ENCODE data around the gene KIF17. TPM values are rescaled to one million over a fixed set of nuclear protein-coding genes. Genes with fewer than 3 reads are reported as not detected.

KIF17 gene
- total and polyA plus RNA-seq, 2 of the 8 experiments (the other 6 are each of a cell fraction or from before 2014, with no cell fraction given): 6.9 to 10.4 TPM

DNA sequence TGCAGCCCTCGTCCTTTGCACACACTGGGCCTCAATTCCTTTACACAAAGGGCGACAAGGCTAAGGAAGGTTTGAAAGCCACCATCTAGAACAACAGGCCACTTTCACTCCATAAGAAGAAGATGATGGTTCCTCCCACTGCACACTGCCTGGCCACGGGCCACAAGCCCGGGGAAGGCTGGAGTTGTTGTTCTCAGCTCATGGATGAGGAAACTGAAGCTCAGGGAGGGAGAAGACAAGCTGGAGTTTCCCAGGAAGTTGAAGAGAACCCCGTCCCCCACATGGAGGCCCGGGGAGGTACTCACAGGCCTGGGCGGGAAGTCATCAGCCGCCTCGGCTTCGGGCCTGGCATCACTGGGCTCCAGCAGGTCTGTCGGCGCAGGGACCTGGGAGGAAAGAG is 32.1 kb downstream of the KIF17 start:
- no peak overlapping the region for H2AK5ac ChIP-seq (ENCODE audit: low read depth, low read length)
- ChIA-PET CTCF (ENCODE audit: partially characterized antibody) (no interaction called here), POLR2A (ENCODE audit: partially characterized antibody) (interaction anchor here (2.2 kb wide), 1 partner anchor 12 kb away, joined by 9 read pairs; no protein-coding TSS in a partner anchor)
- H3K14ac ChIP-seq (ENCODE audit: insufficient read length): no peak overlapping the region
- 89% methylated on average over 6 of the region's 12 CpGs; no CpG with 5 or more reads in 1 of the 2 experiments for WGBS, 2 experiments (ENCODE audit: extremely low coverage in 1 of 2, insufficient coverage in 1 of 2, insufficient read length in 1 of 2, insufficient replicate concordance in 2 of 2, low coverage in 1 of 2, low lambda C conversion rate in 2 of 2, missing lambda C conversion rate in 1 of 2)
- no peak overlapping the region for H2BK12ac ChIP-seq (ENCODE audit: low read depth, low read length)
- no peak overlapping the region for H2BK5ac ChIP-seq (ENCODE audit: low read depth, low read length)
- no peaks in the 10 kb centered on the region for H3K23me2 ChIP-seq (ENCODE audit: low read depth, low read length)
- H3K9me3 ChIP-seq (ENCODE audit: insufficient read depth in 2 of 2, low read depth in 1 of 2, low read length in 1 of 2): no peaks in the 10 kb centered on the region
- no peak overlapping the region for H2BK20ac ChIP-seq (ENCODE audit: low read length)
- H3K27me3 ChIP-seq (replicated peaks in 1 of 4; ENCODE audit: control insufficient read depth in 3 of 4, extremely low read depth in 1 of 4, insufficient read depth in 3 of 4, low read length in 3 of 4): no peaks in the 10 kb centered on the region; a peak in 1 of 7 replicates
- no peak overlapping the region for H3K4me2 ChIP-seq (ENCODE audit: insufficient read depth in 1 of 2, low read depth in 2 of 2, low read length in 2 of 2)
- H3K56ac ChIP-seq (replicated peaks; ENCODE audit: insufficient read length, low read depth, low read length): no peak overlapping the region
- no peak overlapping the region for H3K4me3 ChIP-seq (ENCODE audit: extremely low read depth in 1 of 4, insufficient read depth in 2 of 4, low read depth in 3 of 4, low read length in 4 of 4)
- H3K9ac ChIP-seq (replicated peaks in 1 of 4; ENCODE audit: extremely low read depth in 1 of 4, low read depth in 3 of 4, low read length in 3 of 4): no peak overlapping the region
- no peak overlapping the region for H2BK120ac ChIP-seq (replicated peaks; ENCODE audit: low read depth, low read length)
- H3K4me1 ChIP-seq (replicated peaks in 1 of 4; ENCODE audit: control insufficient read depth in 3 of 4, insufficient read depth in 4 of 4, low read length in 3 of 4): no peaks in the 10 kb centered on the region; a peak in 1 of 7 replicates
- H3K23ac ChIP-seq (ENCODE audit: insufficient read length): no peak overlapping the region
- H4K91ac ChIP-seq (replicated peaks; ENCODE audit: insufficient read length, low read length): no peak overlapping the region
- H3K79me2 ChIP-seq (ENCODE audit: control insufficient read depth in 1 of 2, insufficient read depth in 2 of 2, low read length in 2 of 2): no peaks in the 10 kb centered on the region
- TF ChIP-seq CHD1 (IDR thresholded peaks at IDR 0.05; ENCODE audit: low read depth, low read length) (no peak), YY1 (IDR thresholded peaks at IDR 0.05; ENCODE audit: low read depth, low read length) (no peak), KDM4A (IDR thresholded peaks at IDR 0.05; ENCODE audit: low read depth, low read length, severe bottlenecking) (no peak), BACH1 (IDR thresholded peaks at IDR 0.05; ENCODE audit: low read length) (no peak), SP1 (IDR thresholded peaks at IDR 0.05; ENCODE audit: low read depth, low read length) (no peak), TEAD4 (IDR thresholded peaks at IDR 0.05; ENCODE audit: low read depth, low read length) (no peak), JUND (IDR thresholded peaks at IDR 0.05; ENCODE audit: low read length) (no peak)
- TF ChIP-seq, protein P1, sequence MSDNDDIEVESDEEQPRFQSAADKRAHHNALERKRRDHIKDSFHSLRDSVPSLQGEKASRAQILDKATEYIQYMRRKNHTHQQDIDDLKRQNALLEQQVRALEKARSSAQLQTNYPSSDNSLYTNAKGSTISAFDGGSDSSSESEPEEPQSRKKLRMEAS (IDR thresholded peaks at IDR 0.05): no peak
- no peak for FAIRE-seq
- H4K8ac ChIP-seq (ENCODE audit: extremely low read depth, insufficient read depth, low read length): no peak overlapping the region
- DNase-seq (ENCODE audit: low read depth in 1 of 2, low spot score in 2 of 2): no peak
- H2AFZ ChIP-seq (ENCODE audit: low read length): no peak overlapping the region
- no peak overlapping the region for H4K5ac ChIP-seq (ENCODE audit: insufficient read length, low read depth, low read length)
- H3K18ac ChIP-seq (ENCODE audit: extremely low read depth, low read length): no peak overlapping the region
- no peak overlapping the region for H2BK15ac ChIP-seq (ENCODE audit: low read length)
- no peaks in the 10 kb centered on the region for H3K79me1 ChIP-seq (ENCODE audit: low read depth, low read length)
- H3K4ac ChIP-seq (replicated peaks; ENCODE audit: insufficient read length, low read depth, low read length): no peak overlapping the region
- peaks cover 0 to 7% (median 0%) of the 10 kb centered on the region in 4 experiments; a peak in 2 of 8 replicates for H3K36me3 ChIP-seq (ENCODE audit: control insufficient read depth in 2 of 4, insufficient read depth in 4 of 4, low read length in 3 of 4)
- H4K20me1 ChIP-seq (replicated peaks in 1 of 2; ENCODE audit: control insufficient read depth in 1 of 2, insufficient read depth in 2 of 2, low read length in 2 of 2): no peaks in the 10 kb centered on the region
- no peak overlapping the region for H3K27ac ChIP-seq (ENCODE audit: low read depth, low read length)
